Measurements from ENCODE around the gene PTPRM.

- TF ChIP-seq EP300 (IDR thresholded peaks at IDR 0.05) (no peak), JUN (IDR thresholded peaks at IDR 0.05) (no peak), POLR2A (IDR thresholded peaks at IDR 0.05; ENCODE audit: low read length) (no peak), RAD21 (conservative IDR thresholded peaks at IDR 0.05 in 1 of 2, IDR thresholded peaks at IDR 0.05 in 1 of 2) (no peak), CTCF (IDR thresholded peaks at IDR 0.05) (no peak), GATA3 (IDR thresholded peaks at IDR 0.05; ENCODE audit: borderline replicate concordance) (no peak)
These were observed 472.9 kb downstream of the PTPRM start for GRCh38 chr18:8040021-8040420.
